Esophagus squamous epithelium (tissue), 5 donors: ENCODE measurements around the gene EDC3. TPM values are rescaled to one million over a fixed set of nuclear protein-coding genes. Genes with fewer than 3 reads are reported as not detected.
A peak's percentile ranks its signal among the peaks of the same experiment; 100 is the strongest.

ENCODE experiments used
- DNase-seq: peaks from one replicate; lab custom pipeline; 2025; lab: John Stamatoyannopoulos, UW
- H3K27ac ChIP-seq, 4 donors: fragments of 200-600 bp; sonication (generic); one replicate each; pipeline ENCODE4 v1.5.1; 2016 to 2019; ENCODE audit warnings: mild to moderate bottlenecking in 1 of 4
- H3K27me3 ChIP-seq, 4 donors: fragments of 200-600 bp; sonication (generic); 1 replicate in 3 of 4; 2 replicates in 1 of 4; pipeline versions ENCODE4 v1.5.1 to v1.6.0; 2017 to 2021; ENCODE audit warnings: antibody characterized with exemption in 1 of 4
- H3K36me3 ChIP-seq, 3 donors: fragments of 200-600 bp; sonication (generic); one replicate each; pipeline ENCODE4 v1.5.1; 2016 to 2019
- H3K4me1 ChIP-seq, 3 donors: fragments of 200-600 bp; sonication (generic); one replicate each; pipeline ENCODE4 v1.5.1; 2017 to 2019
- H3K4me3 ChIP-seq, 4 donors: fragments of 200-600 bp; sonication (generic); 1 replicate in 3 of 4; 2 replicates in 1 of 4; pipeline ENCODE4 v1.5.1; 2016 to 2019; ENCODE audit warnings: mild to moderate bottlenecking in 2 of 4, moderate library complexity in 1 of 4
- H3K9me3 ChIP-seq, 3 donors: fragments of 200-600 bp; sonication (generic); one replicate each; pipeline ENCODE4 v1.5.1; 2016 to 2019
- CTCF ChIP-seq, 6 experiments: fragments of 450-650 bp in 4 of 6; fragments of 200-600 bp in 2 of 6; sonication (generic) in 2 of 6; IDR thresholded peaks; one replicate each; pipeline ENCODE4 v1.5.1; 2016 to 2019; ENCODE audit warnings: antibody characterized with exemption in 6 of 6, mild to moderate bottlenecking in 4 of 6, moderate library complexity in 4 of 6
- POLR2A ChIP-seq, 4 donors: fragments of 450-650 bp; IDR thresholded peaks; one replicate each; pipeline ENCODE4 v1.6.1; 2017; ENCODE audit warnings: antibody characterized with exemption in 4 of 4, mild to moderate bottlenecking in 4 of 4, moderate library complexity in 3 of 4
- WGBS, 2 donors: methylation state at CpG; one replicate each; pipeline ENCODE4 v1.1.5; 2018; 5-methylcytosine and 5-hydroxymethylcytosine counted together
- intact Hi-C: fragments of 100-400 bp; cut with DNase I; formaldehyde crosslinking; loops from one replicate; pipeline ENCODE4 v1.15.0; 2022
- total RNA-seq, 4 donors: library from RNA; depleted of rRNA; stranded (reverse); fragments of >200 nt; gene quantifications; one replicate each; pipeline ENCODE4 v1.1.0, GENCODE V29; 2016
- donor health status: DM: yes; HTN: yes; CAD: no.

The EDC3 gene
- total RNA-seq, 4 donors from 2014 or later, result 10.0 to 17.4 (median 13.2) TPM

DNA sequence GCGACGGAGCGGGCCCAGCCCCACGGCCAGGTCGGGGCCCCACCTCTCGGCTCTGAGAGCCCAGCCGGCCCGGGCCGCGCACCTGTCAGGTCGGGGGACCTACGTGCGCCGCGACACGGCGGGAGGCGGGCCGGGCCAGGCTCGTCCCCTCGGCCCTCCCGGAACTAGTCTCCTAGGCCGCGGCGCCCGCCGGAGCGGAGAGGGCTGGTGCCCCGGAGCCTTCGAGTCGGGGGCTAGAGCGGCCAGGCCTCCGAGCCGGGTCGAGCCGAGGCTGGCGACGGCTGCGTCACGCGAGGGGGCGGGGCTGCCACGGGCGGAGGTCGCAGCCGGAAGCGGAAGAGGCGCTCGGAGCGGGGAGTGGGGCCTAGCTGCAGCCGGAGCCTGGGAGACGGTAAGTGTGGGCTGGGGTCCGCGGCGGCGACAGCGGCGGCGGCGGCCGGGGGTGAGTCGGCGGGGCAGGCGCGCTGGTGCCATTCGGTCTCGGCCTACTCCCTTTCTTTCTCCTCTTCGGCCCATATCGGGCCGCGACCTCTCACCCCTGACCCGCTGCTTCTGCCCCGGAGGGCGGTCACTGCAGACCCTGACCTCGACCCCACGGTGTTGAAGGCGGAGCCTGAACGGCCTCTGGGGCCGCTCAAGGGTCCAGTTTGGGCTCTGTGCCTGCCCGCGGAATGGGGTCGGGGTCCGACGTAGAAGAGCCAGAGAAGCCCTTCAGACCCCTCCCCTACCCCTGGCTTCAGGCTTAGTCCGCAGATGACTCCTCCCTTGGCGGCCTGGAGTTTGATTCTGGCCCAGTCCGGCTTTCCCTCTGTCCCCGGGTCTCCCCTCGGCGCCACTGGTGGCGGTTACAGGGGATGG lies 80.1 kb downstream of the EDC3 start, which contains the start of gene CLK3:
CLK3 (plus strand) TSS at position 329 of the 858 bp plus-strand sequence. CDS start 3,361 bp downstream, outside the sequence.
- intact Hi-C loops, result no loop called here

GRCh38 chr15:74614744-74615507 lies 80.9 kb downstream of the EDC3 start:
- no peak for DNase-seq
- 0% methylated on average over 23 of the region's 76 CpGs; no CpG with 5 or more reads in 1 of the 2 donors for WGBS, 2 donors
- Histone ChIP-seq H3K27ac (peak overlapping the region; percentile 92 to 99 (median 98)), H3K27me3 (no peaks in the 10 kb centered on the region), H3K4me1 (peaks cover 21 to 67% (median 23%) of the 10 kb centered on the region in 3 donors), H3K4me3 (peak overlapping the region; percentile 72 to 95 (median 86)), H3K9me3 (no peaks in the 10 kb centered on the region), H3K36me3 (peaks cover 4 to 18% (median 9%) of the 10 kb centered on the region in 3 donors)
- TF ChIP-seq POLR2A (IDR thresholded peaks at IDR 0.05), result peak in 1 of 4 donors; percentile 48
- TF ChIP-seq CTCF (IDR thresholded peaks at IDR 0.05), result no peak
- intact Hi-C loops, result loop anchor here (5.0 kb wide), 1 partner anchor 73 kb away; the partner anchor contains the start of gene ARID3B

More for the DNA sequence above, 80.1 kb downstream of the EDC3 start, which contains the start of gene CLK3:
- Histone ChIP-seq H3K36me3 (peaks cover 10 to 26% (median 17%) of the 10 kb centered on the region in 3 donors), H3K27ac (peak within 1 kb of the TSS; percentile 92 to 99 (median 98)), H3K4me1 (peaks cover 23 to 67% (median 25%) of the 10 kb centered on the region in 3 donors), H3K4me3 (peak within 1 kb of the TSS; percentile 72 to 95 (median 86)), H3K27me3 (no peaks in the 10 kb centered on the region), H3K9me3 (no peaks in the 10 kb centered on the region)
- TF ChIP-seq CTCF (IDR thresholded peaks at IDR 0.05) (no peak), POLR2A (IDR thresholded peaks at IDR 0.05) (peak in 3 of 4 donors; percentile 40 to 87 (median 87))
- DNase-seq, result peak; percentile 73
- 0% methylated on average over 1 of the region's 91 CpGs; no CpG with 5 or more reads in 1 of the 2 donors for WGBS, 2 donors

DNA sequence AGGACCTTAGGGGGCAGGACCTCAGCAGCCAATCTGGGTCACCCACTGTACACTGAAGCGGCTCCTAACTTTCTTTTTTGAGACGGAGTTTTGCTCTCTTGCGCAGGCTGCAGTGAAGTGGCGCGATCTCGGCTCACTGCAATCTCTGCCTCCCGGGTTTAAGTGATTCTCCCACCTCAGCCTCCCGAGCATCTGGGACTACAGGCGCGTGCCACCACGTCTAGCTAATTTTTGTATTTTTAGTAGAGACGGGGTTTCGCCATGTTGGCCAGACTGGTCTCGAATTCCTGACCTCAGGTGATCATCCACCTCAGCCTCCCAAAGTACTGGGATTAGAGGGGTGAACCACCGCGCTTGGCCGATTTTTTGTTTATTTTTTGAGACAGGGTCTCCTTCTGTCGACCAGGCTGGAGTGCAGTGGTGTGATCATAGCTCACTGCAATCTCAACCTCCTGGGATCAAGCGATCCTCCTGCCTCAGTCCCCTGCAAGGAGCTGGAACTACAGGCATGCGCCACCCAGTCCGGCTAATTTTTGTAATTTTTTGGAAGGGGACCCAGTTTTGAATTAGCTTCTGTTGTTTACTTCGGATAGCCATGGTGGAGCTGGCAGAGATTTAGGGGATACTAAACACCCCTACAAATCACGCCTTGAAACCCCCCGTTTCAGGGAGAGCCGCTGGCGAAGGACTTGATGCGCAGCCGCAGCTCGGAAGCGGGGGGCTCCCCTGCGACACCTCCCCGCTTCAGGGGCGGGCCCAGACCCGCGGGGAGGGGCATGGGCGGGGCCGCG lies 81.7 kb downstream of the EDC3 start:
- Histone ChIP-seq H3K36me3 (peaks cover 0 to 10% (median 1%) of the 10 kb centered on the region in 3 donors), H3K4me3 (peak overlapping the region; percentile 72 to 95 (median 86)), H3K9me3 (no peaks in the 10 kb centered on the region), H3K4me1 (peaks cover 21 to 60% (median 23%) of the 10 kb centered on the region in 3 donors), H3K27me3 (no peaks in the 10 kb centered on the region), H3K27ac (peak overlapping the region; percentile 92 to 99 (median 98))
- 48 to 54% methylated on average over 16 to 26 of the region's 38 CpGs for WGBS, 2 donors
- DNase-seq, result no peak
- TF ChIP-seq CTCF (IDR thresholded peaks at IDR 0.05), result no peak
- no peak for TF ChIP-seq POLR2A (IDR thresholded peaks at IDR 0.05)
- intact Hi-C loops, result loop anchor here (5.0 kb wide), 1 partner anchor 72 kb away; the partner anchor contains the start of gene ARID3B

- intact Hi-C loops, result loop anchor here (5.0 kb wide), 1 partner anchor 71 kb away; the partner anchor contains the start of gene ARID3B
- no peak for TF ChIP-seq POLR2A (IDR thresholded peaks at IDR 0.05)
- 60 to 73% methylated on average over 5 to 6 of the region's 6 CpGs for WGBS, 2 donors
- H3K27me3 ChIP-seq, result no peaks in the 10 kb centered on the region
- H3K27ac ChIP-seq, result peak overlapping the region in 1 of 4 donors; percentile 99
- DNase-seq, result no peak
- H3K4me3 ChIP-seq, result no peak overlapping the region
- no peaks in the 10 kb centered on the region for H3K9me3 ChIP-seq
- H3K36me3 ChIP-seq, result peaks cover 0 to 2% (median 0%) of the 10 kb centered on the region in 3 donors
- H3K4me1 ChIP-seq, result peaks cover 16 to 52% (median 19%) of the 10 kb centered on the region in 3 donors
Measured at GRCh38 chr15:74613089-74613952, 82.5 kb downstream of the EDC3 start.
